ENCODE measurements around the gene SHFL. TPM values are rescaled to one million over a fixed set of nuclear protein-coding genes. Genes with fewer than 3 reads are reported as not detected.

Gene SHFL
- polyA plus RNA-seq, 4 donors, result 21.2 to 34.3 (median 27.5) TPM

DNA sequence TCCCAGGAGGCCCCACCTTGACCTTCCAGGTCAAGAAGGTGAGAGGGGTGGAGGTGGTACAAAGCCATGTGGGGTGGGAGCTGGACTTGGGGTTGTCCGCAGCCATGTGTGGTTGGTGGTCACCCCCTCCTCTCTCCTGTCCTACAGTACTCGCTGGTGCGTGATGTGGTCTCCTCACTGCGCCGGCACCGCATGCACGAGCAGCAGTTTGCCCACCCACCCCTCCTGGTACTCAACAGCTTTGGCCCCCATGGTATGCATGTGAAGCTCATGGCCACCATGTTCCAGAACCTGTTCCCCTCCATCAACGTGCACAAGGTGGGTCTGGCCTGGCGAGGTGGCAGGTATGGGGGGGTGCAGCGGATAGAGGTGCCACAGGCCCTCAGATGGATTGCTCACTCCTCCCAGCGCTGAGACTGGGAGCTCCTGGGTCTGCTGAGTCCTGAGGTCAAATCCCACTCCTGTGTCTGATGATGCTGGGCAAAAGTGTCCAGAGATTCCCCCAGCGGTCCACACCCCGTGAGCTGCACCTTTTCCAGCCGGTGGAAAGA is 21.8 kb downstream of the SHFL start:
- no peak for DNase-seq (ENCODE audit: low read depth in 4 of 4, low spot score in 2 of 4)

DNA sequence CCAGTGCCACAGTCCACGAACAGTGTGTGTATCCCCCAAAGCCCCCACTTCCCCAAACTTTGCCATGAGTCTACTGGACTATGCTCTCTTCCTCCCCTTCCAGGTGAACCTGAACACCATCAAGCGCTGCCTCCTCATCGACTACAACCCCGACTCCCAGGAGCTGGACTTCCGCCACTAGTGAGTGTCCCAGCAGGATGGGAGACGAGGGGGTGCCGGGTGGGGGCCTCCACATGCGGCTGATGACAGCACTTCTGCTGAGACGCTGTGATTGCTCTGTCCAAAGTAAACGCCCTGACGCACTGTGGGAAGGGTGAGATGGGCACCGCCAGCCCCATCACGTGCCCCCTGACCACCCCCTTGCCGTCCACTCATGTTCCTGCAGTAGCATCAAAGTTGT is 23.4 kb downstream of the SHFL start:
- no peak for DNase-seq (ENCODE audit: low read depth in 4 of 4, low spot score in 2 of 4)

DNA sequence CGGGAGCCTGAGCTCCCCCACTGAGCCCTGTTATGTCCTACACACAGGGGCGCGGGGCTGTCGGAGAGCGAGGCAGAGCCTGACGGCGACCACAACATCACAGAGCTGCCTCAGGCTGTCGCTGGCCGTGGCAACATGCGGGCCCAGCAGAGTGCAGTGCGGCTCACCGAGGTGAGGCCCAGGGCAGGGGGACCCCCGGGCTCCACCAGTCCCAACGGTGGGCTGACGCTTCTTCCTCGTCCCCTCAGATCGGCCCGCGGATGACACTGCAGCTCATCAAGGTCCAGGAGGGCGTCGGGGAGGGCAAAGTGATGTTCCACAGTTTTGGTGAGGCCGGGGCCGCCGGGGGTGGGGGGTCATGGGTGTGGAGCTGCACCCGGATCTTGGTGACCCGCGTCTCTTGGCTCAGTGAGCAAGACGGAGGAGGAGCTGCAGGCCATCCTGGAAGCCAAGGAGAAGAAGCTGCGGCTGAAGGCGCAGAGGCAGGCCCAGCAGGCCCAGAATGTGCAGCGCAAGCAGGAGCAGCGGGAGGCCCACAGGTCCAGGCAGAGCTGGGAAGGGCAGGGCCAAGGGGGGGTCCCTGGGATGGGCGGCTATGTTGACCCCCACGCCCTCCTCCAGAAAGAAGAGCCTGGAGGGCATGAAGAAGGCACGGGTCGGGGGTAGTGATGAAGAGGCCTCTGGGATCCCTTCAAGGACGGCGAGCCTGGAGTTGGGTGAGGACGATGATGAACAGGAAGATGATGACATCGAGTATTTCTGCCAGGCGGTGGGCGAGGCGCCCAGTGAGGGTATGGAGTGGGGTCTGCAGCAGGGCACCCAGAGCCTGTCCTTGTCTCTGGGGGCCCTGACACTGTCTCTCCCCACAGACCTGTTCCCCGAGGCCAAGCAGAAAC is 24.2 kb downstream of the SHFL start:
- DNase-seq (ENCODE audit: low read depth in 4 of 4, low spot score in 2 of 4), result no peak

DNA sequence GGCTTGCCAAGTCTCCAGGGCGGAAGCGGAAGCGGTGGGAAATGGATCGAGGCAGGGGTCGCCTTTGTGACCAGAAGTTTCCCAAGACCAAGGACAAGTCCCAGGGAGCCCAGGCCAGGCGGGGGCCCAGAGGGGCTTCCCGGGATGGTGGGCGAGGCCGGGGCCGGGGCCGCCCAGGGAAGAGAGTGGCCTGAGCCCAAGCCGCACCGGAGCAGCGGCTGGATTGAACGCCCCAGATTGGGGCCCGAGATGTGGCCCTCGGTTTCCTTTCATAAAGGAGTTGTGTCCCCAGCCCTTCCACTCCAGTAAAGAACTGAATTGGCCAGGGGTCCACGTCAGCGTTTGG is 24.8 kb downstream of the SHFL start:
- DNase-seq (ENCODE audit: low read depth in 4 of 4, low spot score in 2 of 4), result no peak

DNA sequence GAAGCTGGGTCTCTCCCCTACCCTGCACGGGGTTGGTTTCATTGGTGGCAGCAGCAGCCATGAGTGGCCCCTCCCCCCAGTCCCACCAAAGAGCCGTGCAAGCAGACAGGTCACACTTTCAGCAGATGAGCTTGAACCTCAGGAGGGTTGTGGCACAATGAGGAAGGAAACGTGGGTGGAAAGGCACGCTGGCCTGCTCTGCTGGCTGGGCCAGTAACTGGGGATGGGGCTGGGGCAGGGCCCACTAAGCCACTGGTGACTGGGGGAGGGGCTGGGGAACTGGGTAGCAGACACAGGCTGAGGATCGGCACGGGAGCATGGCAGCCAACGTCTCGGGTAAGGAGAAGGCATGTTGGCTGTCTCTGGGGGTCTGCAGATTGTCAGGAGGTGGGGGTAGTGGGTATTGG is 25.3 kb downstream of the SHFL start, which contains the start of gene P2RY11:
TSS of gene P2RY11 (plus strand) at position 289 of the 407 bp plus-strand sequence. CDS start at position 318, 29 bp downstream.
- DNase-seq (ENCODE audit: low read depth in 4 of 4, low spot score in 2 of 4), result no peak

DNA sequence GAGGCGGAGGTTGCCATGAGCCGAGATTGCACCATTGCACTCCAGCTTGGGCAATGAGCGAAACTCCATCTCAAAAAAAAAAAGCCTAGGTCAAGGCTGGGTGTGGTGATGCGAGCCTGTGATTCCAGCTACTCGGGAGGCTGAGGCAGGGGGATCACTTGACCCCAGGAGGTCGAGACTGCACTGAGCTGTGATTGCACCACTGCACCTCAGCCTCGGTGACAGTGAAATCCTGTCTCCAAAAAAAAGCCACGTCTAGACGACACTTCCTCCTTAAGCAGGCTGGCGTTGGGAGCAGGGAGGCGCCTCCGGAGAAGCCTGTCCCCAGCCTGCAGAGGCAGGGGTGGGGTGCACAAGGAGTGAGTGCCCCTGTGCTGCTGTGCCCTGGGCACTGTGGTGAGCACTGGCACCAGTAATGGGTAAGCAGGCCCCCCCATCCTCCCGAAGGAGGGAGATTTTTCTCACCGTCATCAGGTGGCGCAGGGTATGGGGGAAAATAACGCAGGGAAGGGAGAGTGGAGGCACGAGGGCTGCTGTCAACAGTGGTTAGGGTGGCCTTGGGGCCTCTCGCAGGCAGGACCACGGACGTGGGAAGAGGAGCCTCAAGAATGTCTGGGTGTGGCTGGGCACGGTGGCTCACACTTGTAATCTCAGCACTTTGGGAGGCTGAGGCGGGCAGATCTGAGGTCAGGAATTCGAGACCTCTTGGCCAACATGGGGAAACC is 26.1 kb downstream of the SHFL start:
- no peak for DNase-seq (ENCODE audit: low read depth in 4 of 4, low spot score in 2 of 4)

DNA sequence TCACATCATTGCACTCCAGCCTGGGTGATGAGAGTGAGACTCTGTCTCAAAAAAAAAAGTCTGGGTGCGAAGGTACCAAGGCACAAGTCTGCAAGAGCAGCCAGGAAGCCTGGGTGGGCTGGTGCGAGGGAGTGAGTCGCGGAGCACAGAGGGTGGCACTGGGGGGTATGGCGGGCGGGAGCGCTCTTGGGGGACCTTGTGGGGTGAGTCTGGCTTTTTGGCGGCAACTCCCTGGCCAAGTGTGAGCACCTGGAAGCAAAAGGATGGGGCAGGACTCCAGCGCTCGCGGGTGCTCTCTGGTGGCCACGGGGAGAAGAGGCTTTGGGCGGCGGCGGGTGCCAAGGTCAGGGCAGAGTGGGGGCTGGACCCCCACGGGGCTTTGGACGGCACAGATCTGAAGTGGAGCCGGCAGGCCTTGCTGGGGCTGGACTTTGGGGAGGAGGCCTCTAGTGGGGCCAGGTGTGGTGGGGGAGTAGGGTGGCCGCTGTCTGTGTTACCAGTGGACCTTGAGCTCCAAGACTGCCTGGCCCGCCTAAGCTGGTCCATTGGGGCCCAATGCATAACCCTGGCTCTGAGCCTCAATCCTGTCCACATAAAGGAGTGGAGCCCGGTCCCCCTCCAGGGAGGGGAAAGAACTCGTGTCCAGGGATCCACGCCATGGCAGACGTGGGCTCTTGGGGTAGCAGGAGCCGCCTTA is 26.9 kb downstream of the SHFL start:
- no peak for DNase-seq (ENCODE audit: low read depth in 4 of 4, low spot score in 2 of 4)

DNA sequence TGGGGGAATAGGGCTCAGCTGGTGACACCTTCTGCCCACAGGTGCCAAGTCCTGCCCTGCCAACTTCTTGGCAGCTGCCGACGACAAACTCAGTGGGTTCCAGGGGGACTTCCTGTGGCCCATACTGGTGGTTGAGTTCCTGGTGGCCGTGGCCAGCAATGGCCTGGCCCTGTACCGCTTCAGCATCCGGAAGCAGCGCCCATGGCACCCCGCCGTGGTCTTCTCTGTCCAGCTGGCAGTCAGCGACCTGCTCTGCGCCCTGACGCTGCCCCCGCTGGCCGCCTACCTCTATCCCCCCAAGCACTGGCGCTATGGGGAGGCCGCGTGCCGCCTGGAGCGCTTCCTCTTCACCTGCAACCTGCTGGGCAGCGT is 27.5 kb downstream of the SHFL start:
- DNase-seq (ENCODE audit: low read depth in 4 of 4, low spot score in 2 of 4), result no peak

DNA sequence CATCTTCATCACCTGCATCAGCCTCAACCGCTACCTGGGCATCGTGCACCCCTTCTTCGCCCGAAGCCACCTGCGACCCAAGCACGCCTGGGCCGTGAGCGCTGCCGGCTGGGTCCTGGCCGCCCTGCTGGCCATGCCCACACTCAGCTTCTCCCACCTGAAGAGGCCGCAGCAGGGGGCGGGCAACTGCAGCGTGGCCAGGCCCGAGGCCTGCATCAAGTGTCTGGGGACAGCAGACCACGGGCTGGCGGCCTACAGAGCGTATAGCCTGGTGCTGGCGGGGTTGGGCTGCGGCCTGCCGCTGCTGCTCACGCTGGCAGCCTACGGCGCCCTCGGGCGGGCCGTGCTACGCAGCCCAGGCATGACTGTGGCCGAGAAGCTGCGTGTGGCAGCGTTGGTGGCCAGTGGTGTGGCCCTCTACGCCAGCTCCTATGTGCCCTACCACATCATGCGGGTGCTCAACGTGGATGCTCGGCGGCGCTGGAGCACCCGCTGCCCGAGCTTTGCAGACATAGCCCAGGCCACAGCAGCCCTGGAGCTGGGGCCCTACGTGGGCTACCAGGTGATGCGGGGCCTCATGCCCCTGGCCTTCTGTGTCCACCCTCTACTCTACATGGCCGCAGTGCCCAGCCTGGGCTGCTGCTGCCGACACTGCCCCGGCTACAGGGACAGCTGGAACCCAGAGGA is 28.0 kb downstream of the SHFL start:
- DNase-seq (ENCODE audit: low read depth in 4 of 4, low spot score in 2 of 4), result no peak

DNA sequence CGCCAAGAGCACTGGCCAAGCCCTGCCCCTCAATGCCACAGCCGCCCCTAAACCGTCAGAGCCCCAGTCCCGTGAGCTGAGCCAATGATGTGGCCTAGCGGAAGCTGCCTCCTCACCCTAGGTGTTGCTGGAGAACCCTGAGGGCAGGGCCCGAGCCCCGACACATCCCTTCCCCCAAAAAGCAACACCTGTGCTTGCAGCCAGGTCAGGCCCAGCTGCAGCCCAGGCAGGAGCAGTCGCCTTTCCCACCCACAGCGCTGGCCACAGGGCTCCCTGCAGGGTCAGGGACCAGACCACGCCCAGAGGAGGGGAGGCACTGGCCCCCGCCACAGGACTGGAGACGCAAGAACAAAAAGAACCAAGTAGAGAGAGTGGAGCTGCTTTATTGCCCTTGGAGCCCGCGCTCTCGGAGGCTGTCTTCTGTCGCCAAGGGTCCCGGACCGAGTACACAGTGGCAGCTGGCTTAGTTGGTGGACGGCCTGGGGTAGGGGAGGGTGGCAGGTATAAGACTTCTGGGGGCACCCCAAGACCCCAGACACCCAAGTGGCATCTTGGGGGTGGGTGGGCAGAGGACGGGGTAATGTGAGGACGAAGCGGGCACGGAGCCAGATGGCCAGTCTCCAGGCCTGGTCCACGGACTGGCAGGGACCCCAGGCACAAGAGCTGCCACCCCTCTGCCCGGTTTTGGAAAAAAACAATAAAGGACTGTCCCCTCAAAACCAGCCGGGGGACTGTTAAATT is 28.7 kb downstream of the SHFL start:
- no peak for DNase-seq (ENCODE audit: low read depth in 4 of 4, low spot score in 2 of 4)

DNA sequence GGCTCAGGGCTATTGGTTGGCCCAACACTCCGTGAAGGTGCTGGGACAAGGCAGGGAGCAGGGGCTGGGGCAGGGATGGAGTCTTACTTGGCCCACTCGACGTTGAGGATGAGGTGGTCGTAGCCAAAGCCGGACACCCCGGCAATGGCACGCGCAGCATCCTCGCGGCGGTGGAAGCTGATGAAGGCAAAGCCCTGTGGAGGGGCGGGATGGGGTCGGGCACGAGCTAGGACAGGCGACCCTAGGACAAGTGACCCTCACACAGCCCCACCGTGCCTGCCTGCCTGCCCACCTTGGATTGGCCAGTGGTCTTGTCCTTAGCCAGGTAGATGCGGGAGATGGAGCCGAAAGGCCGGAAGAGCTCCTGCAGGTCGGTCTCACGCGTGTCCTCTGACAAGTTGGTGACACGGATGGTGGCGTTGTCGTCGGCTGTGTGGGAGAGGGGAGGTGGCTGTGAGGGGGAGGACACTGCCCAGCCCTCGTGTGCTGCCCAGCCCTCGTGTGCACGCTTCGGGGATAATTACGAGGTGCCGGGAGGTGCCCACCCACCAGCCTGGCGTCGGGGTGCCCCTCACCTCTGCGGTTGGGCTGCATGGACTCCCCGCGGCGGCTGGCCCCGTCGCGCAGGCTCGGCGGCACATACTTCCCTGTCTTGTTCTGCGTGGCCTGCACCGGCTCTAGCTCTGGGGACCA is 29.4 kb downstream of the SHFL start:
- no peak for DNase-seq (ENCODE audit: low read depth in 4 of 4, low spot score in 2 of 4)

DNA sequence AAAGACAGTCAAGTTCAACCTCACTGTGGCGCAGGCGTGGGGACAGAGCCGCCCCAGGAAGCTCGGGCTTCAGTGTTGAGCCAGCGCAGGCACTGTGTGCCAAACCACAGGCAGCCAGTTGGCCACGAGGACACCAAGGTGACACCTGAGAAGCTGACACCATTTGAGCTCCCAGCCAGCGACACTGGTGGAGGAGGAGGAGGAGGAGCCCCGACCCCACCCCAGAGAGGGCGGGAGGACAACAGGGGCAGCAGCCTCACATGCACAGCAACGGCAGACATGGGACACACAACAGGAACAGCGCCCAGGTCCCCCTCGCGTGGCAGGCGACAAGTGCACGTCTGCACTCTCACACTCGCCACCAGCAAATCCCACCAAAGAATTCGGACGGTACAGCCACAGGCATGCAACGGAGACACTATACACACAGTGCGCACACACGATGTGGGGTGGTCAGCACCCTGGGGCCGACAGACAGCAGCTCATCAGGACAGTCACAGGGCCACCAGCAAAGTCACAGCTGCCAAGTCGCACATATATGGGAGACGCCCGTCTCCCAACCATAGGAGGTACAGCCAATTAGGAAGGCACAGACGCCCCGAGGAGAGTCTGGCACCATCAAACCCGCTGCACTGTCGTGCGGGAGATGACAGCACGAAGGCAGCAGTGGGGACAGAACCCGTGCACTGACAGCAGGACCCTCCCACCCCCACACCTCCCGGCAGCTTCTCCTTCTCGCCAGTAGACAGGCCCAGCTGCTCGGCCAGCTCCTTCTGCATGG is 30.2 kb downstream of the SHFL start:
- no peak for DNase-seq (ENCODE audit: low read depth in 4 of 4, low spot score in 2 of 4)

DNA sequence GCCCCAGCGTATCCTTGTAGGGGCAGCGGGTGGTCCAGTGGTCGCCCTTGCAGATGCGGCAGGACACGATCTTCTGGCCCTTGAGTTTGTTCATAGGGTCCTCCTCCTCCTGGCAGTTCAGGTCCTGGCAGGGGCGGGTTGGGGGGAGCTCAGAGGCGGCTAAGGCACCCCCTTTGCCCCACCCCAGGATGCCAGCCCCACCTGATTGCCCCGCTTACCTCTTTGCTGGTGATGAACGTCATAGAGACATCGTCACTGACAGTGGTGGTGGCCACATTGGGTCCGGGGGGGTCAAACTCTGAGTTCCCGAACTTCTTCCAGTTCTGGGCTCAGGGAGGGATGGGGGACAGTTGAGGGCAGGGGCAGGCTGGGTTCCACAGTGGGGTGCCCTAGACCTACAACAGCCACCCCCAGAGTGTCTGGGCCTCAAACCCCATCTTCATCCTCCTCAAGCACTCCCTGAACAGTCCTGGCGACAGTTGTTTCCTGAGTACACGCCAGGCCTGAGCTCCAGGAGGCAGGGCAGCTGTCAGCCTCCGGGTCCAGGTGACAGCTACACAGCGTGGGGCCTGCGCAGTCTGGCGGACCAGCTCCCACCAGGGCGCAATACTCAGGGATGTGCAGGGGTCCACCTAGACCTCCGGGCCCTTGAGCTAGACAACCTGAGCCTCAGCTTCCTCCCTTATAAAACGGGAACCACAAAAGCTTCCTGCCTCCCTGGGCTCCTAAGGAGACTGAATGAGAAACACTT is 30.9 kb downstream of the SHFL start:
- no peak for DNase-seq (ENCODE audit: low read depth in 4 of 4, low spot score in 2 of 4)

DNA sequence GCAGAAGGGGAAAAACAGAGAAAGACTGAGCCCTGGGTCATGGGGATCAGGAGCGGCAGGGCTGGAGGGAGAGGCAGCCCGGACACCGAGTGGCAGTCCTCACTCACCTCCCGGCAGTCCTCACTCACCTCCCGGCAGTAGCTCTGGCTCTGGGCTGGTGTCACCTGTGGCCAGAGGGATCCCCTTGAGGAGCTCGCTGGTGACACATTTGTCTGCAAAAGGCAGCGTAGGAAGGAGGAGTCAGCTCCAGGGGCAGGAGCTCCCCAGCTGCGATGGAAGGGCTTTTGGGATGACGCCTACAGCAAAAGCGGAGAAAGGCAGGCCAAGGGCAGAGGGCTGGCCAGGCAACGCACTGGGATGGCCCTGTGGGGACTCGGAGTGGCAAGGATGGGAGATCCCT is 32.8 kb downstream of the SHFL start:
- no peak for DNase-seq (ENCODE audit: low read depth in 4 of 4, low spot score in 2 of 4)

DNA sequence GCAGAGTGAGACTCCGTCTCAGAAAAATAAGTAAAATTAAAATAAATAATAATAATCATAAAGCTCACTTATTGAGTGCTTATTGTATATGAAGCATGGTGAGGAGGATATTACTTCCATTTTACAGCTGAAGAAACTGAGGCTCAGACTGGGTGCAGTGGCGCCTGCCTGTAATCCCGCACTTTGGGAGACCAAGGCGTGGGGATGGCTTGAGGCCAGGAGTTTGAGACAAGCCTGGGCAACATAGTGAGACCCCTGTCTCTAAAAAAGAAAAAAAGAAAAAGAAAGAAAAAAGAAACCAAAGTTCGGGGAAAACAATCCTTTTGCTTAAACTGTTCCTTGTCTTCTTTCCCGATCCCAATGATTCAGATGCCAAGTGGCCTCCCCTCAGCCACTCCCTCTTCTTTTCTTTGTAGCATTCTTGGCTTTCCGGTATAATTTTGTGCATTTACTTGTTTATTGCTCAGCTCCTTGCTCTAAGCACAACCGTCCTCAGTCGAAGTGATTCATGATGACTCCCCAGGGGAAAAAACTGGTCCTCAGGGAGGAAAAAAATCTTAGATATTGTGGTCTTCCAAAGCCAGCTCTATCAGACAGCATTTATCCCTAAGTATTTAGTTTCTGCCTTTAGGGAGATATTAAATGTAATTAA is 34.5 kb downstream of the SHFL start:
- no peak for DNase-seq (ENCODE audit: low read depth in 4 of 4, low spot score in 2 of 4)

DNA sequence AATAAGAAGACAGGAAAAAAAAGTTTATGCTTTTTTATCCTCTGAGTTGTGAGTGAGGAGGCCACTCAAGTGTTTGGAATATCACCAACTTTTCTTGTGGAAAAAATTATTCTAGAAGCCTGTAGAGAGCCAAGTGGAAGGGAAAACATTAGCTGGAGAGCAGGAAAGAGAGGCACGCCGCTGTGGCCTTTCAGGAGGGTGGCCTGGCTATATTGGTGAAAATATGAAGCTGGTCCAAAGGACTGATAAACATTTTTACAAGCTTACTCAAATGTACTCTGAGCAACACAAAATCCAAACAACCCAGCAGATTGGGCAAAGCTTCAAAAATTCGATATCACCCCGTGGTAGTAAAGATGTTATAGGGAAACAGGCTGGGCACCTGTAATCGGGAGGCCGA is 35.9 kb downstream of the SHFL start:
- DNase-seq (ENCODE audit: low read depth in 4 of 4, low spot score in 2 of 4), result no peak

DNA sequence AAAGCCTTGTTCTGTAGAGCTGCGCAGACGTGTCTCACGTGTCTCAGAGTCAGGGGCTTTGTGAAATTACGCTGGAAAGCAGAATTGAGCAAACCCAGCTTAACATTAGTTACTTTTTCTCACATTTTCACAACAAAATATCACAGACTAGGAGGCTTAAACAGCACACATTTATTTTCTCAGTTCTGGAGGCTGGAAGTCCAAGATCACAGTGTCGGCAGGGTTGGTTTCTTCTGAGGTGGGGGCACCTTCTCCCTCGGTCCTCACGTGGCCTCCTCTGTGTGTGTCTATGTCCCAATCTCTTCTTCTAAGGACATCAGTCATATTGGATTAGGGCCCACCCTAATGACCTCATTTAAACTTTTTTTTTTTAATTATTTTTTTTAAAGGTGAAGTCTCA is 38.3 kb downstream of the SHFL start:
- DNase-seq (ENCODE audit: low read depth in 4 of 4, low spot score in 2 of 4), result no peak

Measured in left renal cortex interstitium (tissue), 4 donors.